HEK293 (cell line): Measurements from ENCODE around the gene C1orf226.

Experiments used
- CTCF ChIA-PET: fragments of 350-600 bp; formaldehyde crosslinking; extraction: SDS; loops from one replicate; lab custom pipeline; 2021; ENCODE audit warnings: antibody characterized with exemption; lab: Yijun Ruan, JAX
- POLR2A ChIA-PET: fragments of 300-600 bp; formaldehyde crosslinking; extraction: SDS; loops from one replicate; lab custom pipeline; 2020; ENCODE audit warnings: antibody characterized with exemption, inconsistent platforms; lab: Yijun Ruan, JAX
- H3K27ac ChIP-seq: fragments of 200-500 bp; sonication (Bioruptor generic); 2 replicates; pipeline ENCODE4 v1.5.1; 2014; ENCODE audit warnings: low read depth, low read length, control low read depth, inconsistent platforms; ENCODE audit errors: extremely low read depth
- H3K36me3 ChIP-seq, 2 experiments: fragments of 200-500 bp in 1 of 2; sonication (Bioruptor generic) in 1 of 2; 1 replicate in 1 of 2; 2 replicates in 1 of 2; pipeline ENCODE4 v1.5.1; 2014 to 2017; ENCODE audit warnings: inconsistent platforms in 2 of 2, low read length in 2 of 2; ENCODE audit not compliant: control insufficient read depth in 2 of 2, insufficient read depth in 1 of 2
- H3K4me1 ChIP-seq: fragments of 200-500 bp; sonication (Bioruptor generic); 2 replicates; pipeline ENCODE4 v1.5.1; 2014; ENCODE audit warnings: mild to moderate bottlenecking, low read length, inconsistent platforms; ENCODE audit not compliant: control insufficient read depth, insufficient read depth
- H3K4me3 ChIP-seq: 2 replicates; pipeline ENCODE4 v1.5.1; 2011; ENCODE audit warnings: low read depth, mild to moderate bottlenecking, control low read depth, low read length, moderate library complexity
- H3K9me3 ChIP-seq: fragments of 200-500 bp; sonication (Bioruptor generic); 2 replicates; pipeline ENCODE4 v1.5.1; 2014; ENCODE audit warnings: low read depth, low read length, inconsistent platforms; ENCODE audit not compliant: control insufficient read depth, insufficient read depth
- BCL11A ChIP-seq: fragments of 450-650 bp; formaldehyde crosslinking; IDR thresholded peaks from 2 replicates; pipeline ENCODE4 v1.5.1; 2016; ENCODE audit warnings: low read depth, missing biosample characterization, missing genetic modification characterization
- IKZF3 ChIP-seq: fragments of 450-650 bp; IDR thresholded peaks from 2 replicates; pipeline ENCODE4 v1.5.0; 2018; ENCODE audit warnings: missing biosample characterization, mild to moderate bottlenecking, missing genetic modification characterization, moderate library complexity
- SALL2 ChIP-seq: fragments of 450-650 bp; formaldehyde crosslinking; IDR thresholded peaks from 2 replicates; pipeline ENCODE4 v1.5.0; 2017; ENCODE audit warnings: missing biosample characterization, mild to moderate bottlenecking, missing genetic modification characterization, borderline replicate concordance
- ZBTB1 ChIP-seq: fragments of 450-650 bp; formaldehyde crosslinking; IDR thresholded peaks from 2 replicates; pipeline ENCODE4 v1.5.1; 2016; ENCODE audit warnings: missing biosample characterization, missing genetic modification characterization
- ZFP37 ChIP-seq: fragments of 450-650 bp; formaldehyde crosslinking; IDR thresholded peaks from 2 replicates; pipeline ENCODE4 v1.5.1; 2016; ENCODE audit warnings: missing biosample characterization, missing genetic modification characterization
- ZNF112 ChIP-seq: fragments of 450-650 bp; formaldehyde crosslinking; IDR thresholded peaks from 2 replicates; pipeline ENCODE4 v1.5.0; 2017; ENCODE audit warnings: missing biosample characterization, missing genetic modification characterization
- ZNF132 ChIP-seq: fragments of 450-650 bp; formaldehyde crosslinking; IDR thresholded peaks from 2 replicates; pipeline ENCODE4 v1.5.1; 2017; ENCODE audit warnings: missing biosample characterization, missing genetic modification characterization, borderline replicate concordance
- ZNF174 ChIP-seq: fragments of 450-650 bp; formaldehyde crosslinking; IDR thresholded peaks from 2 replicates; pipeline ENCODE4 v1.5.0; 2017; ENCODE audit warnings: missing biosample characterization, mild to moderate bottlenecking, missing genetic modification characterization
- ZNF2 ChIP-seq: fragments of 450-650 bp; formaldehyde crosslinking; IDR thresholded peaks from 2 replicates; pipeline ENCODE4 v1.5.1; 2016; ENCODE audit warnings: missing biosample characterization, missing genetic modification characterization
- ZNF223 ChIP-seq: fragments of 450-650 bp; formaldehyde crosslinking; IDR thresholded peaks from 2 replicates; pipeline ENCODE4 v1.5.1; 2016; ENCODE audit warnings: missing biosample characterization, missing genetic modification characterization
- ZNF280D ChIP-seq: fragments of 450-650 bp; formaldehyde crosslinking; IDR thresholded peaks from 2 replicates; pipeline ENCODE4 v1.5.1; 2016; ENCODE audit warnings: missing biosample characterization, missing genetic modification characterization
- ZNF335 ChIP-seq: fragments of 450-650 bp; formaldehyde crosslinking; conservative IDR thresholded peaks from 2 replicates; pipeline ENCODE4 v1.5.1; 2016; ENCODE audit warnings: missing biosample characterization, missing genetic modification characterization
- ZNF362 ChIP-seq: fragments of 450-650 bp; formaldehyde crosslinking; IDR thresholded peaks from 2 replicates; pipeline ENCODE4 v1.5.1; 2016; ENCODE audit warnings: missing biosample characterization, missing genetic modification characterization
- ZNF391 ChIP-seq: fragments of 450-650 bp; formaldehyde crosslinking; IDR thresholded peaks from 2 replicates; pipeline ENCODE4 v1.5.1; 2016; ENCODE audit warnings: low read depth, missing biosample characterization, missing genetic modification characterization, borderline replicate concordance
- ZNF416 ChIP-seq: fragments of 450-650 bp; formaldehyde crosslinking; IDR thresholded peaks from 2 replicates; pipeline ENCODE4 v1.5.1; 2016; ENCODE audit warnings: missing biosample characterization, missing genetic modification characterization
- ZNF501 ChIP-seq: fragments of 450-650 bp; formaldehyde crosslinking; IDR thresholded peaks from 2 replicates; pipeline ENCODE4 v1.5.1; 2016; ENCODE audit warnings: missing biosample characterization, missing genetic modification characterization
- ZNF530 ChIP-seq: fragments of 450-650 bp; formaldehyde crosslinking; IDR thresholded peaks from 2 replicates; pipeline ENCODE4 v1.5.1; 2016; ENCODE audit warnings: low read depth, missing biosample characterization, missing genetic modification characterization
- ZNF677 ChIP-seq: fragments of 450-650 bp; IDR thresholded peaks from 2 replicates; pipeline ENCODE4 v1.5.0; 2018; ENCODE audit warnings: missing biosample characterization, mild to moderate bottlenecking, missing genetic modification characterization, moderate library complexity
- ZNF792 ChIP-seq: fragments of 450-650 bp; formaldehyde crosslinking; IDR thresholded peaks from 2 replicates; pipeline ENCODE4 v1.5.1; 2016; ENCODE audit warnings: missing biosample characterization, missing genetic modification characterization
- ZSCAN23 ChIP-seq: fragments of 450-650 bp; formaldehyde crosslinking; IDR thresholded peaks from 2 replicates; pipeline ENCODE4 v1.5.1; 2016; ENCODE audit warnings: missing biosample characterization, missing genetic modification characterization
- TF ChIP-seq, protein P1 (sequence below): fragments of 450-650 bp; formaldehyde crosslinking; IDR thresholded peaks from 2 replicates; pipeline ENCODE4 v1.5.1; 2016; ENCODE audit warnings: missing biosample characterization, missing genetic modification characterization

Gene C1orf226

GRCh38 chr1:162407539-162407938 lies 26.0 kb downstream of the C1orf226 start (continued):
- no peak for TF ChIP-seq ZNF280D (tag by site-specific recombination)

GRCh38 chr1:162412002-162412401 lies 30.5 kb downstream of the C1orf226 start, which contains the start of gene SH2D1B:
Gene SH2D1B (minus strand): TSS chr1:162412136. CDS start chr1:162412016, 120 bp downstream.
- H3K4me3 ChIP-seq = no peak within 1 kb of the TSS
- ChIA-PET CTCF (no interaction called here), POLR2A (no interaction called here)
- H3K27ac ChIP-seq = no peak within 1 kb of the TSS
- H3K9me3 ChIP-seq = no peaks in the 10 kb centered on the region
- TF ChIP-seq ZNF391 (tag by site-specific recombination) = no peak
- TF ChIP-seq ZNF677 (tag by site-specific recombination) = no peak
- no peak for TF ChIP-seq ZNF792 (tag by site-specific recombination)
- no peak for TF ChIP-seq ZNF501
- TF ChIP-seq SALL2 (tag by site-specific recombination) = no peak
- no peak for TF ChIP-seq BCL11A (tag by site-specific recombination)
- no peak for TF ChIP-seq ZNF416 (tag by site-specific recombination)
- TF ChIP-seq ZNF530 (tag by site-specific recombination) = no peak
- TF ChIP-seq ZNF174 = no peak
- TF ChIP-seq, protein P1, sequence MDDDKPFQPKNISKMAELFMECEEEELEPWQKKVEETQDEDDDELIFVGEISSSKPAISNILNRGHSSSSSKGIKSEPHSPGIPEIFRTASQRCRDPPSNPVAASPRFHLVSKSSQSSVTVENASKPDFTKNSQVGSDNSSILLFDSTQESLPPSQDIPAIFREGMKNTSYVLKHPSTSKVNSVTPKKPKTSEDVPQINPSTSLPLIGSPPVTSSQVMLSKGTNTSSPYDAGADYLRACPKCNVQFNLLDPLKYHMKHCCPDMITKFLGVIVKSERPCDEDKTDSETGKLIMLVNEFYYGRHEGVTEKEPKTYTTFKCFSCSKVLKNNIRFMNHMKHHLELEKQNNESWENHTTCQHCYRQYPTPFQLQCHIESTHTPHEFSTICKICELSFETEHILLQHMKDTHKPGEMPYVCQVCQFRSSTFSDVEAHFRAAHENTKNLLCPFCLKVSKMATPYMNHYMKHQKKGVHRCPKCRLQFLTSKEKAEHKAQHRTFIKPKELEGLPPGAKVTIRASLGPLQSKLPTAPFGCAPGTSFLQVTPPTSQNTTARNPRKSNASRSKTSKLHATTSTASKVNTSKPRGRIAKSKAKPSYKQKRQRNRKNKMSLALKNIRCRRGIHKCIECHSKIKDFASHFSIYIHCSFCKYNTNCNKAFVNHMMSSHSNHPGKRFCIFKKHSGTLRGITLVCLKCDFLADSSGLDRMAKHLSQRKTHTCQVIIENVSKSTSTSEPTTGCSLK (tag by site-specific recombination) = no peak
- no peak for TF ChIP-seq ZNF112 (tag by site-specific recombination)
- TF ChIP-seq ZNF362 (tag by site-specific recombination) = no peak
- no peak for TF ChIP-seq ZFP37 (tag by site-specific recombination)
- TF ChIP-seq ZSCAN23 = no peak
- no peak for TF ChIP-seq ZBTB1 (tag by site-specific recombination)
- TF ChIP-seq ZNF132 (tag by site-specific recombination) = no peak
- no peak for TF ChIP-seq ZNF223 (tag by site-specific recombination)
- no peak for TF ChIP-seq IKZF3
- no peak for TF ChIP-seq ZNF2 (tag by site-specific recombination)
- TF ChIP-seq ZNF335 (tag by site-specific recombination) = no peak
- H3K36me3 ChIP-seq = no peaks in the 10 kb centered on the region
- no peaks in the 10 kb centered on the region for H3K4me1 ChIP-seq
